GM21515 (cell line): ENCODE results near the gene LRP8.

ENCODE experiments used
- ATAC-seq: cut with Tn5 transposase; IDR thresholded peaks from one replicate; pipeline ENCODE4 v1.9.1; 2021; ENCODE audit not compliant: unreplicated experiment

LRP8 gene

GRCh38 chr1:53307037-53307436 lies 20.8 kb downstream of the LRP8 start:
- no peak for ATAC-seq

GRCh38 chr1:53306168-53306567 lies 21.7 kb downstream of the LRP8 start:
- ATAC-seq: no peak

GRCh38 chr1:53305650-53306049 lies 22.2 kb downstream of the LRP8 start:
- ATAC-seq: no peak

GRCh38 chr1:53304527-53304926 lies 23.3 kb downstream of the LRP8 start:
- no peak for ATAC-seq

- no peak for ATAC-seq
These were observed 23.9 kb downstream of the LRP8 start for GRCh38 chr1:53303726-53304515.

- no peak for ATAC-seq
These were observed 24.6 kb downstream of the LRP8 start for GRCh38 chr1:53303243-53303642.

GRCh38 chr1:53299233-53299632 lies 28.6 kb downstream of the LRP8 start:
- no peak for ATAC-seq

- no peak for ATAC-seq
These were observed 29.7 kb downstream of the LRP8 start for GRCh38 chr1:53298045-53298637.

GRCh38 chr1:53297195-53297594 lies 30.7 kb downstream of the LRP8 start:
- no peak for ATAC-seq

GRCh38 chr1:53296117-53296749 lies 31.6 kb downstream of the LRP8 start:
- ATAC-seq: no peak

GRCh38 chr1:53295726-53296116 lies 32.1 kb downstream of the LRP8 start:
- no peak for ATAC-seq

- ATAC-seq: no peak
These were observed 32.6 kb downstream of the LRP8 start for GRCh38 chr1:53295295-53295694.

- no peak for ATAC-seq
These were observed 33.3 kb downstream of the LRP8 start for GRCh38 chr1:53294567-53294966.

GRCh38 chr1:53294061-53294460 lies 33.8 kb downstream of the LRP8 start:
- ATAC-seq: no peak

- ATAC-seq: no peak
These were observed 34.7 kb downstream of the LRP8 start for GRCh38 chr1:53293123-53293522.

GRCh38 chr1:53292690-53293089 lies 35.2 kb downstream of the LRP8 start:
- no peak for ATAC-seq

GRCh38 chr1:53291574-53291973 lies 36.3 kb downstream of the LRP8 start:
- no peak for ATAC-seq

- no peak for ATAC-seq
These were observed 39.0 kb downstream of the LRP8 start for GRCh38 chr1:53288790-53289429.

GRCh38 chr1:53288002-53288789 lies 39.7 kb downstream of the LRP8 start:
- ATAC-seq: no peak

GRCh38 chr1:53286955-53287354 lies 40.9 kb downstream of the LRP8 start:
- ATAC-seq: no peak
